ENCODE measurements around the gene ACTR10.

The ACTR10 gene

GRCh38 chr14:58283730-58284129 is 83.8 kb downstream of the ACTR10 start:
- no peak for DNase-seq (ENCODE audit: low read depth in 1 of 2, low spot score in 1 of 2)
- no peaks in the 10 kb centered on the region for H3K27me3 ChIP-seq (ENCODE audit: insufficient read depth, poor library complexity, severe bottlenecking)
- H3K27ac ChIP-seq (replicated peaks): no peak overlapping the region
- H3K4me3 ChIP-seq (replicated peaks; ENCODE audit: insufficient read depth, low read length): no peak overlapping the region
- TF ChIP-seq REST (IDR thresholded peaks at IDR 0.05; ENCODE audit: insufficient replicate concordance, low read depth) (no peak), SPI1 (IDR thresholded peaks at IDR 0.05; ENCODE audit: borderline replicate concordance, low read depth) (no peak), GABPA (IDR thresholded peaks at IDR 0.05; ENCODE audit: low read depth) (no peak), POLR2AphosphoS5 (IDR thresholded peaks at IDR 0.05; ENCODE audit: low read depth) (no peak)

- no peak overlapping the region for H3K4me3 ChIP-seq (replicated peaks; ENCODE audit: insufficient read depth, low read length)
- no peak for DNase-seq (ENCODE audit: low read depth in 1 of 2, low spot score in 1 of 2)
- no peak overlapping the region for H3K27ac ChIP-seq (replicated peaks)
- no peaks in the 10 kb centered on the region for H3K27me3 ChIP-seq (ENCODE audit: insufficient read depth, poor library complexity, severe bottlenecking)
- TF ChIP-seq CTCF (IDR thresholded peaks at IDR 0.05; ENCODE audit: insufficient read depth, low read length): no peak
- no peak for TF ChIP-seq GABPA (IDR thresholded peaks at IDR 0.05; ENCODE audit: low read depth)
- TF ChIP-seq REST (IDR thresholded peaks at IDR 0.05; ENCODE audit: insufficient replicate concordance, low read depth): no peak
These were observed 85.2 kb downstream of the ACTR10 start for GRCh38 chr14:58285132-58285531.
